Stimulated activated CD8-positive, alpha-beta memory T cell treated with anti-CD3 and anti-CD28 coated beads, Interleukin-4, amount 100 ng/mL, for 1 hour (primary cell): ENCODE measurements around the gene MEIS2.

ENCODE experiments used
- DNase-seq, 2 donors: peaks; one replicate each; pipeline ENCODE4 v3.0.0-alpha.2; 2020; ENCODE audit warnings: low read depth in 2 of 2, low spot score in 1 of 2

The MEIS2 gene

DNA sequence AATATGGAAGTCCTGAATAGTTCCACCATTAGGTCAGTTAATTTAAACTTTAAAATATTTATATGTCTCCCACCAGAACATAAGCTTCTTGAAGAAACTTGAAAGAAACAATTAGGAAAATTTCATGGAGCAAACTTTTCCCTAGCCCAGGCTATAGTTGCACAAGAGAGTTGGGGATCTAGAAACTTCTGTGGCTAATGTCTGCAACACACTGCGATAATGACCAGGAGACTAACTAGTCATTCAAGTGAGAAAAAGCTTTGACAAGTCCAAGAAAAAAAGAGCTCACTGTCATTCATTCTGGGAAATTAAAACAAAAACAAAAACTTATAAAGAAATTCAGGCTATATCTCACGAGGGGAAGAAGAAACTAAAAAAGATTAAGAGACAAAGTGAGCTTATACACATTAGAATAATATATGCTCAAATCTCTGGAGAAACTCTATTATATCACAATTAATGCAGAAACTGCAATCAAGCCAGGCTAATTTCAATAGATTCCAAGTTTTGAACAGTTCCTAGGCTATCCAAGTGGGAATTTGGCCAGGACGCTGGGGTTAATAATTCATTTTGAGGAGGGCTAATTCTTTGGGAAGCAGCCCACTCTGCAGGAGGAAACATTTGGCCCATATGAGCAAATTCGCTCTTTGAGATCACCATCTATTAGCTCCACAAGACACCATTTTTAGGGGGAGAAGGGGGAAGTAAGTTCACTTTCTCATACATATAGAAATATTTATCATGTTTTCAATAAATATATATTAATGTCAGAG lies 134.6 kb downstream of the MEIS2 start:
- no peak for DNase-seq

GRCh38 chr15:36964626-36965025 lies 135.7 kb downstream of the MEIS2 start:
- DNase-seq: no peak

DNA sequence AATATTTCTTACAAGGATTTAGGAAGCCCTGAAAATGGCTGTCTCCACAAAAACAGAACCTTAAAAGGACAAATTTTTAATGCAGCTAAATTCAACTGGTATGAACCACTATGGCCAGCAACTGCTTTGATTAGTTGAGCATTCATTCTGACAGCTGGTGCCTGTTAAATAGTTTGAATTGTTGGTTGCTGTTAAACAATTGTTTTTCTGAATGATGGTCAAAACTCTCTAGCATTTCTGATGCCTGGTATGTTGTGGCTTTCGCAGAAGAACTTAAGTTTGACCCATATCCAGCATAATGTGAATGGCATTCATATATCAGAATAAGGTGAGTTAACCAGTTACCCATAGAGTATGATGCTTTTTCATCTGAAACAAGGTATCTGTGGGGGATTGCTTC lies 138.4 kb downstream of the MEIS2 start:
- no peak for DNase-seq

DNA sequence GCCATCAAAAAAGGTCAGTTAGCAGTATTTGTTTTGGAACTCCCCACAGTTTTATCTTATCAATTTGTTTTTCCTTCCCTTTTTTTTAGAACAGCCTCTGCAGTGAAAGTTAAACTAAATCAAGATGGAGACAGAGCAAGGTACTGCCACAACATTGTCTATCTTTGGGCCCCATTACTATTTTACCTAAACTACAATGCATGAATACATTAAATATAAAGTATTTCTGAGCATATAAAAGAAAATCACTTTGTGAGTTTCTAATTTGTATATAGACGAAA lies 139.5 kb downstream of the MEIS2 start:
- DNase-seq: no peak

DNA sequence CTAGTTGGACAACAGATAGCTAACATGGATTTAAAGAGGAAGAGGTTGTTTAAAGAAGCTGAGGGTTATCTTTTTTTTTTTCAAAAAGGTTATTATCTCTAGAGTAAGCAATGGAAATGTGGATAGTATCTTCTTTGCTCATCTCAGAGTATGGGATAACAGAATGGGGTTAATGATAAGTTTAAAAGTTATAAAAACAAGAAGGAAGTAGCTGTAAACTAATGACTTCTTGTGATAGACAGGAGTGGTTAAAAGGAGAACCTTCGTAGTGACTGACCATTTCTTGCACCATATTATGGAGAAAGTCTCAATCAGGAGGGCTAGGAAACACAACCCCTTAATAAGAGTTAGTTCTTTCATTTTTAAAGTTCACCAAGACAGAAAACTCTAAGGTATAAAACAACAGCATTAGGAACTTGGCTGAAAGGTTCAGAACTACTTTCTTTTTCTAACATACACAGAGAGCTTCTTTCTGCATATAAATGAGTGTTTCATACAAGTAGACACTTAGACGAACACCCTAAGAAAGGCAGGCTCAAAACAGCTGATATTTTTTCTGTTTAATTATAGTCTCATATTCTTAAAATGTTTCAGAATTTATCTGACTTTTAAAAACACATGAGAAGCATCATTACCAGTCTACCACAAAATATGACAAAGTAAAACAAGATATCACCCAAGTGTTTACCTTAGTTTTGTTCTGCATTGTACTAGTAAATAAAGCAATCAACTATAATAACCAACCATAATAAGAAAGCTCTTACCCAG lies 140.0 kb downstream of the MEIS2 start:
- no peak for DNase-seq

DNA sequence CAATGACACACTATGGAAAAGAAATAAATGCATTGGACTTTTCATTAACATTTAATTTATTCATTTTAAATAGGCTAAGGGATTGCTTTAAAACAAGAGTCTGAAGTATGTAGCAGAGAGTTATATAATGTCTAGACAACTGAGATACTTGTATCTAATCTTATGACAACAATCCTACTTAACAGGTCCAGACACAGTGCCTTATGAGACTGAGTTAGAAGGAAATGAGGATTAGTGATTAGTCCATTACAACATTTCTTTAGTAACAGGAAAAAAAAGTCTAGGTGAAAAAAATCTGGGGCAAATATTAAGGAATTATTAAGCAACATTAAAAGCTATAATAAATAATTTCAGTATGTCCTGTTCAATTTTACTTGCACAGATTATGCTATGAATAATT lies 140.6 kb downstream of the MEIS2 start:
- no peak for DNase-seq

DNA sequence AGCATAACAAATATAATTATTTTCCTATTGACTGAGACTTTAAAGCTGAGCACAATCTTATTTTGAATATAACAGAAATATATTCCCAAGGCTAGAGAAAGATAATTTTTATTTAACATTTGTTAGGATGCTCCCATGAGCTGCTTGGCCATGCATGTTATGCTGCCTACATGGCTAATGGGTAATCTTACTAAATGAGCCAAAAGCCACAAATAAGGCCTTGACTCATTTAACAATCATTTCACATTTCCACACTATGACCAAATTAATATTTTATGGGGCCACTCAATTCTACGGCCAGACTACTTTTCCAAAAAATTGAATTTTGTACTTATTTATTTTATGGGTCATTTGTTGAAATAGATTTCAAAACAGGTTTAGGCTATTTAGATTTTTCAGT lies 141.7 kb downstream of the MEIS2 start:
- no peak for DNase-seq

GRCh38 chr15:36954486-36954885 lies 145.9 kb downstream of the MEIS2 start:
- DNase-seq: no peak

- DNase-seq: no peak
Measured at GRCh38 chr15:36953346-36953745, 147.0 kb downstream of the MEIS2 start.

DNA sequence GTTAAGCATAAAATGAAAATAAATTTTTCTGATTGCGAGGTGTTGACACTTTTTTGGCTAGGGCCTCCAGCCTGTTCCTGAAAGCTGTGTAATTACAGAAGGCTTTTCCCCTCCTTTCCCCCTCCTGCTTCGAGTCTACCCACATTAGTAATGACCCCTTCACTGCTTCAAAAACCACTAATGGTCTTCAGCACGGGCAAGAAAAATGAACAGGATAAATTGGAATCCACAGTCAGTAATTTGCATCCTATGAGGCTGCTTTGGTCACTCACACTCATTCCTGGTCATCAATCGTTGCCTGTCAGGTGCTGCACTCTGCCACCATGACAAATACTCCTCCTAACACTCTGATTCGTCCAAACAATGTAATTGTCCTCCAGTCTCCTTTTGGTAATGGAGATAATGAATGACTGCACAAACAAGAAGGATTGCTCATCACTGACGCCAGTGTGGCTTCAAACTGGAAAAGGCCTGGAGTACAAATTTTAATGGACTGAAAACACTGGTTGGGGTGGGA lies 148.6 kb downstream of the MEIS2 start:
- DNase-seq: no peak

- DNase-seq: no peak
Measured at GRCh38 chr15:36950371-36950770, 150.0 kb downstream of the MEIS2 start.

DNA sequence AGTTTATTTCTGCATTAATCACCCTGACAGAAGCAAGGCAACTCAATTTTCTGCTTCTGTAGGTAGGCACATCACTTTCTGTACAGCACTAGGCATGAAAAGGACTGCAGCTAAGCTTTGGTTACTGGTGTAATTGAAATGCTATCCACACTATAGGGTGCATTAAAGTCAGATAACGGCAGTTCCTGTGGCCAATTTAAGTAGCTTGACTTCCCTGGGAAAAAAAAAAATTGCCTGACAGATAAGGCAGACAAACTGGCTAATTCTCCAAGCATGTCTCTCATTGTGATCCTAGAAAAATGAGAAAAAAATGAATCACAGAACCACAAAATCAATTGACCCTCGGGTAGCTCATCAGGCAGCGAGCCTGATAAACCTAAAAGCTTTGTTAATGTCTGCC lies 151.4 kb downstream of the MEIS2 start:
- DNase-seq: no peak

- DNase-seq: no peak
Measured at GRCh38 chr15:36947035-36947719, 153.2 kb downstream of the MEIS2 start.

GRCh38 chr15:36944442-36944841 lies 155.9 kb downstream of the MEIS2 start:
- DNase-seq: no peak

DNA sequence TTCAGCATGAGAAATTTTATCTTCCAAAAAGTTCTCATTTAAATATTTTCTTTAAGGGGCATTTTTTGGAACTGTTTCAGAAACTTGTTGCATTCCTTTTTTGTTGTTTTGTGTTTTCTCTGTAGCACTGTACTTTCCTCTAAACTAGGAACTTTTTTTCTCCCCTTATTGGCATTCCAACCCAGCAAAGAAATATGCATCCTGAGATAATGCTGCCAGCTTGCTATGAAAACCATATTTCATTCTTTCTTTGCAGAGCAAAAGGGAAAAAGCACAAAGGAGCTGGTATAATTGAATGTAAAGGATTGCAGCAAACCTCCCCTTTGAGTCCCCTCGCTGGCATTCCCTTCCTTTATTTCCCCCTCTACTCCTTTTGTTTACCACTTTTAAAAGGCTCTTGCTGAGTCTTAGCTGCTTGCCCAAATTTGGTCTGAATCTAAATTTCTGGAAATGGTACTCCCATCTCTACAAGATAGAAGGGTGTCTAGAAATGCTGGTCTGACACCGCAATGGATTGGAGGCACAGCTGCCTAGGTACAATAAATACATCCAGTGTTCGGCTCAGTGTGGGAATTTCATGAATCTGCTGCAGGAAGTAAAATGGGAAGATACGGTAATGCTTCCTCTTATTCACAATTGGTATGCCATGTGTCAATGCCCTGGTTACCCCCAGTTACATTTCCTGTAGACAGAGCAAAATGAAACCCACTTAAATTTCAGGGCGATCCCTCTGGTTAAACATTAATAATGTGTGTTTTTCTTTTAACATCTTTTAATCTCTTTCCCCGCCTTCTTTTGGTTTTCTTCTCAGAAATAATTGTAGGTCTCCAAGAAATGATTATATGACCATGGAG lies 156.6 kb downstream of the MEIS2 start:
- no peak for DNase-seq

- DNase-seq: no peak
Measured at GRCh38 chr15:36942248-36942827, 158.0 kb downstream of the MEIS2 start.

GRCh38 chr15:36941798-36942197 lies 158.6 kb downstream of the MEIS2 start:
- DNase-seq: no peak

DNA sequence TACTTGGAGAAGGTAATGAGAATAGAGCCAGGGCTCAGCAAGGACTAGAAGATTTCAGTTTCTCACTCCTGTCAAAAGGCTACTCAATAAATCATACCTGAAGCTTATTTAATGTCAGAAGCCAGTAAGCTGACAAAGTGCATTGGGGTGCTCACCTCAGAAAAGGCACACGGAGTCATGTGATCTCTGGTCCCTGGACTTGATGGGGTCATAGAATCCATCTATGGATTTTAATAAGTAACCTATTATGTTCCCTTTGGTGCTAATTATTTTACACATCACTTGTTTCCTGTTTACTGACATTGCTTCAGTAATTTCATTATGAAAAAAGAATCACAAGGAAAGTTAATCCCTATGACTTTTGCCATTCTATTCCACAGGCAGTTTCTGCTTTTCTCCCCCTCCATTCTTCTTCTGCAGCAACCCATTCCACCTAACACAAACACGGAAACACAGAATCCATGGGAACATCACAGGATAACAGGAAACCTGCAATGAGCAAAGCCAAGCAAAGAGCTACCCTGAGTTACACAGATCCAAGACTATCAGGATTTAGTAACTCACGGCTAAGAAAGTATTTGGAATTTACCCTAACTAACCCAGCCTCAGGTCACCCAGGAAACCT lies 159.6 kb downstream of the MEIS2 start:
- DNase-seq: no peak

DNA sequence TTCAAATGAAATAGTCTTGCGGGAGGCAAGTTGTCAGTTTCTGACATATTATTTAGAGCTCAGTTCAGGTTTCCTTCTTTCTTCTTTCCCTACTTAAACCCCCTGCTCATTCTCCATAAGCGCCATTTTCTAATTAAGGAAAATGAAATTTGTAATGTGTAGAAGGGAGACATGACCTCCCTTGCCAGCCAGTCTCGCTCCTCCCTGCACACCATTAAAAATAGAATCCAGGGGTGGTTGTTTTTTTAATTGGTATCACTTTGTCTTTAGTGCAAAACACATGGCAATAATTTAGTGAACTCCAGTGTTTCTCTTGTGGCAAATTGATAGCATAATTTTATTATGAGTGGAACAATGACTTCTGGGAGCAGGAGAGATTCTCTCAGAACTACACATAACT lies 160.1 kb downstream of the MEIS2 start:
- no peak for DNase-seq

DNA sequence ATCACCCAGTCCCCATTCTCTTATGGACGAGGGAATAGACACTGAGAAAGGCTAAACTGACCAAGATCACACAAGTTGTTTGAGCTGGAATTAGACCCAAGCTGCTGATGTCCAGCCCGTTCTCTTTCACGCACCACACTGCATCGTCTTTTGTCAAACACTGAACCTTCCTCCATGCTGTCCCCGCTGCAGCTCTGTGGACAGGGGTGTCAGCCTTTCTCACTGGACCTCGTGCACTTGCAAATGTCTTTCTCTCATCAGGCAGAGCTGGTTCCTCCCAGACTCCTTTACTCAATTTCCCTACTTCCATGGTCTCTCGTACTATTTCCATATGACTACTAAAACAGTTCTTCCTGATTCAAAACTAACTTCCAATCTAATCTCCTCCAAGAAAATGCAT lies 161.6 kb downstream of the MEIS2 start:
- DNase-seq: no peak
